Measurements from ENCODE around the gene XIRP1. TPM values are rescaled to one million over a fixed set of nuclear protein-coding genes. Genes with fewer than 3 reads are reported as not detected.

XIRP1 gene
- total and polyA plus RNA-seq, 2 donors (not counting 1 experiment from before 2014, with no cell fraction given): not detected

DNA sequence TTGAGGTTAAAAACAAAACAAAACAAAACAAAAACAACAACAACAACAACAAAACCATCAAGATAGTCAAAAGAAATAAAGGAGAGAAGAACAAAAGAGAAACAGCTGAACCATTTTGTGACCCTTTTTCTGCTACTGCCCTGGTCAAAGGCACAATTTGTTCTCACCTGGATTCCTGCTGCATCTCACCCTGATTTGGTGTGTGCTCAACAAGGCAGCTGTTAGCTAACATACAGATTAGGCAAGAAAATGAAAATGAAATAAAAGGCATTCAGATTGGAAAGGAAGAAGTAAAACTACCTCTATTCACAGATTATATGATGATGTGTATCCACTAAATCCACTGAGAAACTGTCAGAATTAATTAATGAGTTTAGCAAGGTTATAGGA, 28.7 kb upstream of the XIRP1 start:
- Histone ChIP-seq H3K9me3 (ENCODE audit: control extremely low read depth in 1 of 3, control insufficient read depth in 2 of 3, insufficient read depth in 1 of 3, low read length in 2 of 3) (no peaks in the 10 kb centered on the region), H2AFZ (ENCODE audit: insufficient read depth, low read depth, low read length, poor library complexity, severe bottlenecking) (no peak overlapping the region), H3K4me2 (replicated peaks; ENCODE audit: low read depth, low read length, poor library complexity, severe bottlenecking) (no peak overlapping the region), H4K20me1 (ENCODE audit: control insufficient read depth, insufficient read depth, low read length, poor library complexity, severe bottlenecking) (no peaks in the 10 kb centered on the region), H3K27ac (ENCODE audit: low read length in 2 of 2) (no peak overlapping the region), H3K27me3 (replicated peaks in 1 of 4; ENCODE audit: control extremely low read depth in 1 of 4, control insufficient read depth in 3 of 4, insufficient read depth in 4 of 4, low read length in 3 of 4) (peaks cover 0 to 12% (median 0%) of the 10 kb centered on the region in 4 experiments), H3K79me2 (ENCODE audit: control insufficient read depth, insufficient read depth, low read length) (no peaks in the 10 kb centered on the region), H3K36me3 (replicated peaks in 1 of 2; ENCODE audit: control extremely low read depth in 1 of 2, control insufficient read depth in 1 of 2, extremely low read depth in 1 of 2, insufficient read depth in 2 of 2, low read length in 1 of 2) (no peaks in the 10 kb centered on the region), H3K9ac (ENCODE audit: low read length) (no peak overlapping the region), H3K4me3 (ENCODE audit: control extremely low read depth in 1 of 5, extremely low read depth in 1 of 5, insufficient read depth in 1 of 5, low read depth in 2 of 5, low read length in 4 of 5) (no peak overlapping the region), H3K4me1 (ENCODE audit: control insufficient read depth in 2 of 2, insufficient read depth in 2 of 2, low read length in 2 of 2) (peaks cover 25 to 31% of the 10 kb centered on the region in 2 donors)
- CTCF ChIA-PET: interaction anchor here (1.0 to 41.2 kb wide), 3 partner anchors 29 to 61 kb away, joined by 3 to 1573 read pairs (median 3); partner anchors contain the start of gene CX3CR1
- H3K27me3 Mint-ChIP-seq: peaks cover 6% of the 10 kb centered on the region
- POLR2A ChIA-PET: no interaction called here
- no peak overlapping the region for H3K4me3 Mint-ChIP-seq
- no peak for DNase-seq
- no peak overlapping the region for H3K27ac Mint-ChIP-seq
- H3K4me1 Mint-ChIP-seq: peaks cover 33% of the 10 kb centered on the region
- intact Hi-C loops (cut with micrococcal nuclease): no loop called here
- H3K9me3 Mint-ChIP-seq (ENCODE audit: insufficient read depth): no peaks in the 10 kb centered on the region
- TF ChIP-seq CTCF (IDR thresholded peaks at IDR 0.05): no peak
- TF ChIP-seq EZH2 (IDR thresholded peaks at IDR 0.05; ENCODE audit: borderline replicate concordance, insufficient read depth, low read depth, low read length, poor library complexity, severe bottlenecking): no peak
- no peak for ATAC-seq (ENCODE audit: low read depth)

- H3K27me3 Mint-ChIP-seq: peaks cover 6% of the 10 kb centered on the region
- TF ChIP-seq EZH2 (IDR thresholded peaks at IDR 0.05; ENCODE audit: borderline replicate concordance, insufficient read depth, low read depth, low read length, poor library complexity, severe bottlenecking): no peak
- TF ChIP-seq CTCF (IDR thresholded peaks at IDR 0.05): no peak
- H3K9me3 Mint-ChIP-seq (ENCODE audit: insufficient read depth): no peaks in the 10 kb centered on the region
- DNase-seq (no peak), ATAC-seq (ENCODE audit: low read depth) (no peak)
- 100% methylated on average over 3 of the region's 6 CpGs for WGBS (ENCODE audit: insufficient coverage)
- H3K4me1 ChIP-seq (ENCODE audit: control insufficient read depth in 2 of 2, insufficient read depth in 2 of 2, low read length in 2 of 2): peaks cover 26 to 32% of the 10 kb centered on the region in 2 donors
- H3K79me2 ChIP-seq (ENCODE audit: control insufficient read depth, insufficient read depth, low read length): no peaks in the 10 kb centered on the region
- no peak overlapping the region for H3K4me2 ChIP-seq (replicated peaks; ENCODE audit: low read depth, low read length, poor library complexity, severe bottlenecking)
- H3K27ac Mint-ChIP-seq: no peak overlapping the region
- no peaks in the 10 kb centered on the region for H4K20me1 ChIP-seq (ENCODE audit: control insufficient read depth, insufficient read depth, low read length, poor library complexity, severe bottlenecking)
- ChIA-PET CTCF (interaction anchor here (1.1 to 41.2 kb wide), 2 partner anchors 43 to 62 kb away, joined by 3 to 1573 read pairs; partner anchors contain the start of gene CX3CR1), POLR2A (no interaction called here)
- no peak overlapping the region for H3K27ac ChIP-seq (ENCODE audit: low read length in 2 of 2)
- intact Hi-C loops (cut with micrococcal nuclease): no loop called here
- H3K9ac ChIP-seq (ENCODE audit: low read length): no peak overlapping the region
- H3K27me3 ChIP-seq (replicated peaks in 1 of 4; ENCODE audit: control extremely low read depth in 1 of 4, control insufficient read depth in 3 of 4, insufficient read depth in 4 of 4, low read length in 3 of 4): peaks cover 0 to 12% (median 0%) of the 10 kb centered on the region in 4 experiments
- H3K4me1 Mint-ChIP-seq: peaks cover 33% of the 10 kb centered on the region
- H2AFZ ChIP-seq (ENCODE audit: insufficient read depth, low read depth, low read length, poor library complexity, severe bottlenecking): no peak overlapping the region
- H3K36me3 ChIP-seq (replicated peaks in 1 of 2; ENCODE audit: control extremely low read depth in 1 of 2, control insufficient read depth in 1 of 2, extremely low read depth in 1 of 2, insufficient read depth in 2 of 2, low read length in 1 of 2): no peaks in the 10 kb centered on the region
- H3K4me3 Mint-ChIP-seq: no peak overlapping the region
- H3K9me3 ChIP-seq (ENCODE audit: control extremely low read depth in 1 of 3, control insufficient read depth in 2 of 3, insufficient read depth in 1 of 3, low read length in 2 of 3): no peaks in the 10 kb centered on the region
- H3K4me3 ChIP-seq (ENCODE audit: control extremely low read depth in 1 of 5, extremely low read depth in 1 of 5, insufficient read depth in 1 of 5, low read depth in 2 of 5, low read length in 4 of 5): no peak overlapping the region
These were observed 28.2 kb upstream of the XIRP1 start for GRCh38 chr3:39220407-39221140.
